ENCODE measurements around the gene RLN1. TPM values are rescaled to one million over a fixed set of nuclear protein-coding genes. Genes with fewer than 3 reads are reported as not detected.

Gene RLN1
- total RNA-seq, 1 experiment from 2014 or later = not detected

DNA sequence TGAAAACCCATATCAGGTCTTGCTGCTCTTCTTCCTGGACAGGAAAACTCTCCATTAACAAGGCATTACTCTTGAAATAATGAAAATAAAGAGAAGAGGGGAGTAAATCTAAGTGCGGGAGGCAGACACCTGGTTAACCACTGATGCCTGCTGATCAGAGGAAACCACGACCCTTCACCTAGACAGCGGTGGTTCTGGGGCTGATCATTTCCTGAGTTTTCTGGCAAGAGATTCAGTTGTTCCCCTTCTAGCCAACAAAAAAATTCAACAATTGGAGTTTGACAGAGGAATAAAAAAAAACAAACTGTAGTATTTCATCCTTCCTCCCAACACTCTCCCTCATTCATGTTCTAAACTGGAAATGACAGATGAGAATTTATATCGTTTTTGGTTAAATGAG is 38.1 kb downstream of the RLN1 start:
- no peak for DNase-seq
- TF ChIP-seq, protein P1, sequence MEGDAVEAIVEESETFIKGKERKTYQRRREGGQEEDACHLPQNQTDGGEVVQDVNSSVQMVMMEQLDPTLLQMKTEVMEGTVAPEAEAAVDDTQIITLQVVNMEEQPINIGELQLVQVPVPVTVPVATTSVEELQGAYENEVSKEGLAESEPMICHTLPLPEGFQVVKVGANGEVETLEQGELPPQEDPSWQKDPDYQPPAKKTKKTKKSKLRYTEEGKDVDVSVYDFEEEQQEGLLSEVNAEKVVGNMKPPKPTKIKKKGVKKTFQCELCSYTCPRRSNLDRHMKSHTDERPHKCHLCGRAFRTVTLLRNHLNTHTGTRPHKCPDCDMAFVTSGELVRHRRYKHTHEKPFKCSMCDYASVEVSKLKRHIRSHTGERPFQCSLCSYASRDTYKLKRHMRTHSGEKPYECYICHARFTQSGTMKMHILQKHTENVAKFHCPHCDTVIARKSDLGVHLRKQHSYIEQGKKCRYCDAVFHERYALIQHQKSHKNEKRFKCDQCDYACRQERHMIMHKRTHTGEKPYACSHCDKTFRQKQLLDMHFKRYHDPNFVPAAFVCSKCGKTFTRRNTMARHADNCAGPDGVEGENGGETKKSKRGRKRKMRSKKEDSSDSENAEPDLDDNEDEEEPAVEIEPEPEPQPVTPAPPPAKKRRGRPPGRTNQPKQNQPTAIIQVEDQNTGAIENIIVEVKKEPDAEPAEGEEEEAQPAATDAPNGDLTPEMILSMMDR (IDR thresholded peaks at IDR 0.05; ENCODE audit: unreplicated experiment) = no peak
- H3K36me3 Mint-ChIP-seq (ENCODE audit: insufficient read depth, unreplicated experiment) = no peaks in the 10 kb centered on the region
- H3K4me1 Mint-ChIP-seq (ENCODE audit: low read depth, unreplicated experiment) = no peaks in the 10 kb centered on the region
- no peak overlapping the region for H3K27ac Mint-ChIP-seq (ENCODE audit: unreplicated experiment)
- BruUV-seq (replicated peaks) = no TSS peak
- no peaks in the 10 kb centered on the region for H3K27me3 Mint-ChIP-seq (ENCODE audit: unreplicated experiment)
- no peak overlapping the region for H3K4me3 Mint-ChIP-seq (ENCODE audit: low read depth, unreplicated experiment)
- intact Hi-C loops (cut with micrococcal nuclease; ENCODE audit: unreplicated experiment) = no loop called here
- no peaks in the 10 kb centered on the region for H3K9me3 Mint-ChIP-seq (ENCODE audit: low read depth, unreplicated experiment)
- CTCF ChIA-PET = no interaction called here

DNA sequence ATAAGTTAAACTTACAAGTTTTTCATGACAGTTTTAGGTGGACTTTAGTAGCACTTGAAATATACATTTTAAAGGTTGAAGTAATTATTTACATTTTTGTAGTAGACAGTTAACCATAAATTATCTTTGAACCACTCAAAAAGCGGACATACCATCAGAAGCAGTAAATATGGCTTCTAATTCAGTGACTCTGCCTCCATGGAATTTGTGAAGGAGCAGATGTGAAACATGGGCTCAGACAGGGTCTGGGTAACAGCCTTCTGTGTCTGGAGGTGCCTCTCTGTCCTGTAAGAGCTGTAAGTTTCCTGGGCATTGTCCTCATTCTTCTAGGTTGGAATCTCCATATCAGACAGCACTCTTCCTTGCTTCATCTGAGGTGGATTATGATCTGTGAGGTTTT is 47.5 kb downstream of the RLN1 start:
- H3K36me3 Mint-ChIP-seq (ENCODE audit: insufficient read depth, unreplicated experiment) = no peaks in the 10 kb centered on the region
- TF ChIP-seq, protein P1 (IDR thresholded peaks at IDR 0.05; ENCODE audit: unreplicated experiment) = no peak
- no TSS peak for BruUV-seq (replicated peaks)
- no peak overlapping the region for H3K27ac Mint-ChIP-seq (ENCODE audit: unreplicated experiment)
- H3K4me3 Mint-ChIP-seq (ENCODE audit: low read depth, unreplicated experiment) = no peak overlapping the region
- intact Hi-C loops (cut with micrococcal nuclease; ENCODE audit: unreplicated experiment) = no loop called here
- H3K27me3 Mint-ChIP-seq (ENCODE audit: unreplicated experiment) = no peaks in the 10 kb centered on the region
- H3K4me1 Mint-ChIP-seq (ENCODE audit: low read depth, unreplicated experiment) = peaks cover 22% of the 10 kb centered on the region
- H3K9me3 Mint-ChIP-seq (ENCODE audit: low read depth, unreplicated experiment) = no peaks in the 10 kb centered on the region
- CTCF ChIA-PET = no interaction called here
- DNase-seq = no peak

DNA sequence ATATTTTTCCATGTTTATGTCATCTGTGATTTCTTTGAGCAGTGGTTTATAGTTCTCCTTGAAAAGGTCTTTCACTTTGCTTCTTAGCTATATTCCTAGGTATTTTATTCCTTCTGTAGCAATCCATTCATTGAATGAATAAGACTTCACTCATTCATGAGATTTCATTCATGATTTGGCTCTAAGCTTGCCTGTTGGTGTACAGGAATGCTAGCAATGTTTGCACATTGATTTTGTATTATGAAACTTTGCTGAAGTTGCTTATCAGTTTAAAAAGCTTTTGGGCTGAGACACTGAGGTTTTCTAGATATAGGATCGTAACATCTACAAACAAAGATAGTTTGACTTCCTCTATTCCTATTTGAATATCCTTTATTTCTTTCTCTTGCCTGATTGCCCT is 51.1 kb downstream of the RLN1 start:
- TF ChIP-seq, protein P1 (IDR thresholded peaks at IDR 0.05; ENCODE audit: unreplicated experiment) = no peak
- Mint-ChIP-seq H3K4me1 (ENCODE audit: low read depth, unreplicated experiment) (peaks cover 32% of the 10 kb centered on the region), H3K4me3 (ENCODE audit: low read depth, unreplicated experiment) (no peak overlapping the region), H3K36me3 (ENCODE audit: insufficient read depth, unreplicated experiment) (no peaks in the 10 kb centered on the region), H3K27me3 (ENCODE audit: unreplicated experiment) (no peaks in the 10 kb centered on the region), H3K27ac (ENCODE audit: unreplicated experiment) (no peak overlapping the region), H3K9me3 (ENCODE audit: low read depth, unreplicated experiment) (no peaks in the 10 kb centered on the region)
- DNase-seq = no peak
- no TSS peak for BruUV-seq (replicated peaks)
- CTCF ChIA-PET = interaction anchor here (0.7 kb wide), 2 partner anchors 13 to 220 kb away, joined by 3 read pairs; no protein-coding TSS in a partner anchor
- intact Hi-C loops (cut with micrococcal nuclease; ENCODE audit: unreplicated experiment) = no loop called here

DNA sequence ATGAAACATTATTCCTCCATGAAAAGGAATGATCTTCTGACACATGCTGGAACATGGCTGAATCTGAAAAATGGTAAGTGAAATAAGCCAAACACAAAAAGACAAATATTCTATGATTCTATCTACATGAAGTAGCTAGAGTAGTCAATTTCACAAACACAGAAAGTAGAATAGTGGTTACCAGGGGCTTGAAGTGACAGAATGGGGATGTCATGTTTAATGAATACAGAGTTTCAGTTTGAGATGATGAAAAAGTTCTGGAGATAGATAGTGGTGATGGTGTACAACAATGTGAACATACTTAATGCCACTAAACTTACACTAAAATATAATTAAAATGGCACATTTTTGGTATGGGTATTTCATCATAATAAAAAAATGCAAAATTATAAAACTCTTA is 53.4 kb downstream of the RLN1 start:
- DNase-seq = no peak
- no TSS peak for BruUV-seq (replicated peaks)
- Mint-ChIP-seq H3K9me3 (ENCODE audit: low read depth, unreplicated experiment) (no peaks in the 10 kb centered on the region), H3K4me1 (ENCODE audit: low read depth, unreplicated experiment) (peaks cover 32% of the 10 kb centered on the region), H3K27me3 (ENCODE audit: unreplicated experiment) (no peaks in the 10 kb centered on the region), H3K4me3 (ENCODE audit: low read depth, unreplicated experiment) (no peak overlapping the region), H3K36me3 (ENCODE audit: insufficient read depth, unreplicated experiment) (no peaks in the 10 kb centered on the region), H3K27ac (ENCODE audit: unreplicated experiment) (no peak overlapping the region)
- TF ChIP-seq, protein P1 (IDR thresholded peaks at IDR 0.05; ENCODE audit: unreplicated experiment) = no peak
- CTCF ChIA-PET = no interaction called here
- intact Hi-C loops (cut with micrococcal nuclease; ENCODE audit: unreplicated experiment) = no loop called here

Other genes with a start within 250 kb of the RLN1 start
- gene INSL6, start 154.2 kb downstream of the RLN1 start, total RNA-seq (2022) = not detected in 2 replicates
- gene INSL4, start 108.5 kb downstream of the RLN1 start, total RNA-seq (2022) = 0.44 and 0.54 TPM in 2 replicates
- 2.2 and 2.4 TPM in 2 replicates for gene RLN2, start 35.2 kb downstream of the RLN1 start, total RNA-seq (2022)
- 15.1 and 17.4 TPM in 2 replicates for gene PLGRKT, start 98.0 kb upstream of the RLN1 start, total RNA-seq (2022)
- 1.9 and 3.6 TPM in 2 replicates for gene CD274, start 110.7 kb upstream of the RLN1 start, total RNA-seq (2022)
- not detected in 2 replicates for gene PDCD1LG2, start 170.7 kb upstream of the RLN1 start, total RNA-seq (2022)